ENCODE measurements around the gene PRDM5. TPM values are rescaled to one million over a fixed set of nuclear protein-coding genes. Genes with fewer than 3 reads are reported as not detected.

PRDM5 gene
- total RNA-seq, 1 donor from 2014 or later = 5.2 TPM

- no peak for DNase-seq (ENCODE audit: low read depth)
- H3K4me3 ChIP-seq (ENCODE audit: low read depth, low read length) = no peak overlapping the region
- TF ChIP-seq, protein P1, sequence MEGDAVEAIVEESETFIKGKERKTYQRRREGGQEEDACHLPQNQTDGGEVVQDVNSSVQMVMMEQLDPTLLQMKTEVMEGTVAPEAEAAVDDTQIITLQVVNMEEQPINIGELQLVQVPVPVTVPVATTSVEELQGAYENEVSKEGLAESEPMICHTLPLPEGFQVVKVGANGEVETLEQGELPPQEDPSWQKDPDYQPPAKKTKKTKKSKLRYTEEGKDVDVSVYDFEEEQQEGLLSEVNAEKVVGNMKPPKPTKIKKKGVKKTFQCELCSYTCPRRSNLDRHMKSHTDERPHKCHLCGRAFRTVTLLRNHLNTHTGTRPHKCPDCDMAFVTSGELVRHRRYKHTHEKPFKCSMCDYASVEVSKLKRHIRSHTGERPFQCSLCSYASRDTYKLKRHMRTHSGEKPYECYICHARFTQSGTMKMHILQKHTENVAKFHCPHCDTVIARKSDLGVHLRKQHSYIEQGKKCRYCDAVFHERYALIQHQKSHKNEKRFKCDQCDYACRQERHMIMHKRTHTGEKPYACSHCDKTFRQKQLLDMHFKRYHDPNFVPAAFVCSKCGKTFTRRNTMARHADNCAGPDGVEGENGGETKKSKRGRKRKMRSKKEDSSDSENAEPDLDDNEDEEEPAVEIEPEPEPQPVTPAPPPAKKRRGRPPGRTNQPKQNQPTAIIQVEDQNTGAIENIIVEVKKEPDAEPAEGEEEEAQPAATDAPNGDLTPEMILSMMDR (conservative IDR thresholded peaks at IDR 0.05; ENCODE audit: low read depth, low read length) = no peak
Observed at GRCh38 chr4:120829113-120829831, 93.3 kb downstream of the PRDM5 start.

- TF ChIP-seq, protein P1 (conservative IDR thresholded peaks at IDR 0.05; ENCODE audit: low read depth, low read length) = no peak
- H3K4me3 ChIP-seq (ENCODE audit: low read depth, low read length) = no peak overlapping the region
- DNase-seq (ENCODE audit: low read depth) = no peak
Observed at GRCh38 chr4:120826853-120827252, 95.7 kb downstream of the PRDM5 start.

DNA sequence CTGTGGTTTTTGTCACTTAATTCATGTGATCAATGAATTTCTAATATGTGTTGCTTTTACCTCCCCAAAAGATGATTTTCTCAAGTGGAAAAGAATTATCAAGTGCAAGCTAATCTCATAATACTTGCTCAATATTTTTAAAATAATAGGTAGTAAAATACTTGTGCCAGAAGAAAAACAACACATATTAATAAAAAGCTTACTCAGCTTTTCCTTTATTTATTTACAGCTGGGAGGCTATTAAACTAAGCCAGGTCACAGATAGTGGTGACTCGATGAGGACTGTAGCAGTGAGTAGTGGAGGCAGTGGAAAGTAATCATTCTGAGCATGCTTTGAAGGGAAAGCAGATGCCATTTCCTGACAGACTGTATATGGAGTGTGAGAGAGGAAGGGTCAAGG is 96.1 kb downstream of the PRDM5 start:
- DNase-seq (ENCODE audit: low read depth) = no peak
- TF ChIP-seq, protein P1 (conservative IDR thresholded peaks at IDR 0.05; ENCODE audit: low read depth, low read length) = no peak
- H3K4me3 ChIP-seq (ENCODE audit: low read depth, low read length) = no peak overlapping the region

DNA sequence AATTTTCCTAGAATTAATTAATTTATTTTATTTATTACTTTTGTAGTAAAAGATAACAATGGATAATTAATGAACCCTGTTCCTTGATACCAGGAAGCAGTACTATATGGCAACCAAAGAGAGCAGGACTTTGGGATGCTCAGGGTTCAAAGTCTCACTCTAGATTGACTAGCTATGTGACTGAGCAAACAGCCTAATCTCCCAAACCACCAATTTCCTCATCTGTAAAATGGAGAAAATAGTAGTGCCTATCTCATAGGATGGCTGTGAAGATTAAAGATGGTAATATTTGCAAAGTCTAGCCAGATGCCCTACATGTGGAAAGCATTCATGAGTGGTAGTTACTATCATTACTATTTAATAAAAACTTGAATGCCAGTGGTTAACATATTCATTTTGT is 97.6 kb downstream of the PRDM5 start:
- H3K4me3 ChIP-seq (ENCODE audit: low read depth, low read length) = no peak overlapping the region
- no peak for DNase-seq (ENCODE audit: low read depth)
- TF ChIP-seq, protein P1 (conservative IDR thresholded peaks at IDR 0.05; ENCODE audit: low read depth, low read length) = no peak

DNA sequence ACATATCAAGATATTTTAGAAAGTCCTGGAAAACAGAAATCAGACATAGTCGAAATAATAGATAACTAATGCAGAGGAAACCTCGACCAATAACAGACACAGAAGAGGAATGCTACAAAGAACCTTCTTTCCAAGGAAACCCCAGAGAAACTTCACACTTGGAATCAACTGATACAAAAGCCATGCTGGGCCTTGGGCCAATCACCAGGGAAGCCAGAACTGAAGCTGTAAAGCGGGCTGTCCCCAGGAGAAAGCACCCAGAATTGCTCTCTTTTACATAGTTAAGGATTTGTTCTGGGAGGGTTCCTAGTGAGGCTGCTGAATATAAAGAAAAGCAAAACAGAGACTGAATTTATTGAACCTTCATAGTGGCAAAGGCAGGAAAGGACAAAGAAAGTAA is 100.5 kb downstream of the PRDM5 start:
- TF ChIP-seq, protein P1 (conservative IDR thresholded peaks at IDR 0.05; ENCODE audit: low read depth, low read length) = no peak
- no peak overlapping the region for H3K4me3 ChIP-seq (ENCODE audit: low read depth, low read length)
- DNase-seq (ENCODE audit: low read depth) = no peak

GRCh38 chr4:120821029-120821428 is 101.5 kb downstream of the PRDM5 start:
- H3K4me3 ChIP-seq (ENCODE audit: low read depth, low read length) = no peak overlapping the region
- TF ChIP-seq, protein P1 (conservative IDR thresholded peaks at IDR 0.05; ENCODE audit: low read depth, low read length) = no peak

More at GRCh38 chr4:120821029-120821428, 101.5 kb downstream of the PRDM5 start:
- no peak for DNase-seq (ENCODE audit: low read depth)
